ENCODE measurements around the gene PHF11. TPM values are rescaled to one million over a fixed set of nuclear protein-coding genes. Genes with fewer than 3 reads are reported as not detected.
A peak's percentile ranks its signal among the peaks of the same experiment; 100 is the strongest.

The PHF11 gene
- total RNA-seq, 1 donor from 2014 or later = 15.1 TPM

DNA sequence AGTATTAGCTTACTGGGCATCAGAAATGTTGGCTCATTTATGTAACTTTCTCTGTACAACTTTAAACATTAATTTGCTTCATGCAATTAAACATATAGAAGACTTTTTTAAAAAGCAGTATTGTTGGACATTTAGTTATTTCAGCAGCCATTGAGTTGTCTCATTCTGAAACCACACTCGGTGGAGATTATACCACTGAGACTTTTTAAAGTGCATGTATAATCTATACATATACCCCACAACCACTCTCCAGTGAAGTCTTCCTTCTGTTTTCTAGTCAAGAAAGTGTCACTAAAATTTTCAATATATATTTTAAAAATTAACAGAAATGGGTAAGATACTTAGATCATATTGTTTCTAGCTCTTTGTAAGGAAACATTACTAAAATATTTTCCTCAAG, 36.2 kb upstream of the PHF11 start:
- TF ChIP-seq CTCF (IDR thresholded peaks at IDR 0.05; ENCODE audit: borderline replicate concordance) = no peak
- Histone ChIP-seq H3K36me3 (peaks cover 46% of the 10 kb centered on the region), H3K4me3 (no peak overlapping the region), H3K27me3 (ENCODE audit: low read depth) (no peaks in the 10 kb centered on the region), H3K9me3 (replicated peaks) (peaks cover 15% of the 10 kb centered on the region), H3K27ac (replicated peaks) (no peak overlapping the region), H3K4me1 (peaks cover 6% of the 10 kb centered on the region)
- no peak for DNase-seq
- intact Hi-C loops (cut with micrococcal nuclease) = no loop called here

GRCh38 chr13:49464085-49464484, 31.7 kb upstream of the PHF11 start:
- no peak for TF ChIP-seq CTCF (IDR thresholded peaks at IDR 0.05; ENCODE audit: borderline replicate concordance)
- Histone ChIP-seq H3K27ac (replicated peaks) (peak overlapping the region; percentile 0), H3K4me3 (no peak overlapping the region), H3K4me1 (peaks cover 6% of the 10 kb centered on the region), H3K27me3 (ENCODE audit: low read depth) (no peaks in the 10 kb centered on the region), H3K36me3 (peaks cover 85% of the 10 kb centered on the region), H3K9me3 (replicated peaks) (peaks cover 15% of the 10 kb centered on the region)
- intact Hi-C loops (cut with micrococcal nuclease) = no loop called here
- no peak for DNase-seq

- intact Hi-C loops (cut with micrococcal nuclease) = no loop called here
- H3K4me3 ChIP-seq = no peak overlapping the region
- no peaks in the 10 kb centered on the region for H3K27me3 ChIP-seq (ENCODE audit: low read depth)
- H3K36me3 ChIP-seq = peaks cover 92% of the 10 kb centered on the region
- peaks cover 6% of the 10 kb centered on the region for H3K4me1 ChIP-seq
- no peak for TF ChIP-seq CTCF (IDR thresholded peaks at IDR 0.05; ENCODE audit: borderline replicate concordance)
- H3K9me3 ChIP-seq (replicated peaks) = peaks cover 15% of the 10 kb centered on the region
- DNase-seq = no peak
- H3K27ac ChIP-seq (replicated peaks) = no peak overlapping the region
Measured at GRCh38 chr13:49464621-49465325, 31.0 kb upstream of the PHF11 start.

- H3K4me1 ChIP-seq = peaks cover 6% of the 10 kb centered on the region
- no peaks in the 10 kb centered on the region for H3K27me3 ChIP-seq (ENCODE audit: low read depth)
- DNase-seq = no peak
- no peak overlapping the region for H3K4me3 ChIP-seq
- H3K36me3 ChIP-seq = peaks cover 91% of the 10 kb centered on the region
- no peak overlapping the region for H3K27ac ChIP-seq (replicated peaks)
- H3K9me3 ChIP-seq (replicated peaks) = peaks cover 15% of the 10 kb centered on the region
- intact Hi-C loops (cut with micrococcal nuclease) = no loop called here
- no peak for TF ChIP-seq CTCF (IDR thresholded peaks at IDR 0.05; ENCODE audit: borderline replicate concordance)
Measured at GRCh38 chr13:49466292-49466838, 29.4 kb upstream of the PHF11 start.

GRCh38 chr13:49472186-49472585, 23.6 kb upstream of the PHF11 start:
- H3K36me3 ChIP-seq = peaks cover 86% of the 10 kb centered on the region

More at GRCh38 chr13:49472186-49472585, 23.6 kb upstream of the PHF11 start:
- no peak for DNase-seq
- TF ChIP-seq CTCF (IDR thresholded peaks at IDR 0.05; ENCODE audit: borderline replicate concordance) = no peak
- intact Hi-C loops (cut with micrococcal nuclease) = no loop called here
- no peak overlapping the region for H3K4me3 ChIP-seq
- no peaks in the 10 kb centered on the region for H3K27me3 ChIP-seq (ENCODE audit: low read depth)
- no peak overlapping the region for H3K27ac ChIP-seq (replicated peaks)
- H3K4me1 ChIP-seq = peaks cover 11% of the 10 kb centered on the region
- H3K9me3 ChIP-seq (replicated peaks) = no peaks in the 10 kb centered on the region
